MM.1S (cell line): ENCODE measurements around the gene KCNK4.

Experiments used
- EZH2 ChIP-seq: fragments of 300-600 bp; sonication (generic); optimal IDR thresholded peaks from 2 replicates; pipeline ENCODE3; 2017; ENCODE audit warnings: low read depth, mild to moderate bottlenecking, antibody characterized with exemption, low read length, mixed read lengths
- TF ChIP-seq, protein P1 (sequence below): fragments of 300-600 bp; sonication (generic); IDR thresholded peaks from 2 replicates; pipeline ENCODE4 v1.5.1; 2016; ENCODE audit warnings: antibody characterized with exemption, low read length, mixed read lengths

DNA sequence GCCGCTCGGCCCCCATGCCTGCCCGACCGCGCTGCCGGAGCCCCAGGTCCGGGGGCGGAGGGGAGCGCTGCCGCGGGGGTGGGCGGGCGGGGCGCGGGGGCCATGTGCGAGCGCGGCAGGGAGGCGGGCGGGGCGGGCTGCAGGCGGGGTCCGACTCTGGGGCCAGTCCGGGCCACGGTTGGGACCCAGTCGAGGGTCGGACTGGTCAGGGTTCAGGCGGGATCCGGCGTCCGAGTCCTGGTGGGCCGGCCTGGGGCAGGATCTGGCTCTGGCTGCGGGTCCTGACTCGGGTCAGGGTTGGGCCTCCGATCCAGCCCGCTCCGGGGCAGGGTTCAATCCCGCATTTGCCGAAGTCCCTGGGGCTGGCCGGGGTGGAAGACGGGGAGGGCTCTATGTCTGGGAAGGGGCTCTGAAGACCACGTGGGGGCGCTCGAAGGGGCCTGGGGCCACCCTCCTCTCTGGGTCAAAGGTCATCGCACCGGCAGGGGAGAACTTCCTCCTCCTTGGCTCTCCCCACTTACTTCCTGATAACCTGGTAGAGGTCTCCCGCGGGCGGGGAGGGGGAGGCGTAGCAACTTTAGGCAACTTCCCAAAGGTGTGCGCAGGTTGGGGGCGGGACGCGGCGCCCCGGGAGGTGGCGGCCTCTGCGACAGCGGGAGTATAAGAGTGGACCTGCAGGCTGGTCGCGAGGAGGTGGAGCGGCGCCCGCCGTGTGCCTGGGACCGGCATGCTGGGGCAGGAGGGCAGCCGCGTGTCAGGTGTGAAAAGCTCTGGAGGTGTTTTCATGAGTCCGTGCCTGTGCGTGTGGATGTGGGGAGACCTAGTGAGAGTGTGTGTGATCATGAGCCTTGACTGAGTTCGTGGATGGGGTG, 14.8 kb downstream of the KCNK4 start:
- TF ChIP-seq, protein P1, sequence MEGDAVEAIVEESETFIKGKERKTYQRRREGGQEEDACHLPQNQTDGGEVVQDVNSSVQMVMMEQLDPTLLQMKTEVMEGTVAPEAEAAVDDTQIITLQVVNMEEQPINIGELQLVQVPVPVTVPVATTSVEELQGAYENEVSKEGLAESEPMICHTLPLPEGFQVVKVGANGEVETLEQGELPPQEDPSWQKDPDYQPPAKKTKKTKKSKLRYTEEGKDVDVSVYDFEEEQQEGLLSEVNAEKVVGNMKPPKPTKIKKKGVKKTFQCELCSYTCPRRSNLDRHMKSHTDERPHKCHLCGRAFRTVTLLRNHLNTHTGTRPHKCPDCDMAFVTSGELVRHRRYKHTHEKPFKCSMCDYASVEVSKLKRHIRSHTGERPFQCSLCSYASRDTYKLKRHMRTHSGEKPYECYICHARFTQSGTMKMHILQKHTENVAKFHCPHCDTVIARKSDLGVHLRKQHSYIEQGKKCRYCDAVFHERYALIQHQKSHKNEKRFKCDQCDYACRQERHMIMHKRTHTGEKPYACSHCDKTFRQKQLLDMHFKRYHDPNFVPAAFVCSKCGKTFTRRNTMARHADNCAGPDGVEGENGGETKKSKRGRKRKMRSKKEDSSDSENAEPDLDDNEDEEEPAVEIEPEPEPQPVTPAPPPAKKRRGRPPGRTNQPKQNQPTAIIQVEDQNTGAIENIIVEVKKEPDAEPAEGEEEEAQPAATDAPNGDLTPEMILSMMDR: peak; percentile 55
- no peak for TF ChIP-seq EZH2
